K562 (cell line): ENCODE data around the gene SH3BP5. TPM values are rescaled to one million over a fixed set of nuclear protein-coding genes. Genes with fewer than 3 reads are reported as not detected.

ENCODE experiments used
- ATAC-seq: fragments of 200-7000 bp; cut with Tn5 transposase; 3 replicates; pipeline ENCODE4 v1.9.1; 2020; ENCODE audit warnings: moderate library complexity
- BruUV-seq: library from RNA; stranded (reverse); fragments of 400-500 nt; replicated peaks from 2 replicates; lab custom pipeline; 2021; lab: Mats Ljungman, UMichigan
- CTCF ChIA-PET: fragments of 300-600 bp; formaldehyde crosslinking; extraction: SDS; loops from one replicate; lab custom pipeline; 2021; ENCODE audit warnings: low intra/inter-chr PET ratio; lab: Yijun Ruan, JAX
- POLR2A ChIA-PET: fragments of 300-600, 350-650 bp; sonication (Branson Sonifier 250); formaldehyde crosslinking; extraction: SDS; loops from one replicate; lab custom pipeline; 2021; ENCODE audit warnings: antibody characterized with exemption, inconsistent platforms; lab: Yijun Ruan, JAX
- DNase-seq, 4 experiments: peaks; one replicate each; pipeline versions ENCODE4 v3.0.0 to v3.0.0-alpha.2; 2011 to 2018; ENCODE audit warnings: low spot score in 3 of 4, mixed read lengths in 3 of 4; ENCODE audit errors: extremely low read depth in 1 of 4
- FAIRE-seq: peaks from 2 replicates; lab custom pipeline; 2011; peaks lifted over from hg19 to GRCh38; lab: Jason Lieb, UNC
- H2AFZ ChIP-seq: 2 replicates; pipeline ENCODE4 v1.6.0; 2011; ENCODE audit warnings: low read depth, low read length, control low read depth, inconsistent platforms
- H3K27ac ChIP-seq: fragments of 200-600 bp; 3 replicates; pipeline ENCODE4 v1.8.0; 2011; ENCODE audit warnings: low read depth, mild to moderate bottlenecking, control low read depth, inconsistent platforms, low read length, moderate library complexity, mixed read lengths; ENCODE audit errors: extremely low read depth
- H3K27me3 ChIP-seq, 2 experiments: fragments of 300-600 bp in 1 of 2; 2 replicates in 1 of 2; 3 replicates in 1 of 2; pipeline versions ENCODE4 v1.6.0 to v1.8.0; 2011; ENCODE audit warnings: inconsistent platforms in 2 of 2, low read length in 2 of 2, mild to moderate bottlenecking in 1 of 2, mixed read lengths in 1 of 2, moderate library complexity in 1 of 2; ENCODE audit not compliant: control insufficient read depth in 2 of 2, insufficient read depth in 2 of 2
- H3K36me3 ChIP-seq: fragments of 300-600 bp; 3 replicates; pipeline ENCODE4 v1.8.0; 2011; ENCODE audit warnings: mild to moderate bottlenecking, low read length, inconsistent platforms; ENCODE audit not compliant: control insufficient read depth, insufficient read depth
- H3K4me1 ChIP-seq, 2 experiments: fragments of 200-600 bp in 1 of 2; replicated peaks in 1 of 2; 2 replicates in 1 of 2; 3 replicates in 1 of 2; pipeline versions ENCODE4 v1.5.1 to v1.8.0; 2011; ENCODE audit warnings: inconsistent platforms in 2 of 2, low read length in 2 of 2, mild to moderate bottlenecking in 1 of 2, mixed read lengths in 1 of 2, moderate library complexity in 1 of 2; ENCODE audit not compliant: control insufficient read depth in 2 of 2, insufficient read depth in 2 of 2
- H3K4me2 ChIP-seq: 2 replicates; pipeline ENCODE4 v1.6.1; 2011; ENCODE audit warnings: low read length, control low read depth, inconsistent platforms, mixed read lengths; ENCODE audit not compliant: insufficient read depth
- H3K4me3 ChIP-seq: fragments of 200-600 bp; sonication (generic), shearing (Covaris generic); 2 replicates; pipeline ENCODE4 v1.5.1; 2016; ENCODE audit warnings: control low read depth, inconsistent platforms
- H3K79me2 ChIP-seq: fragments of 200-600 bp; 3 replicates; pipeline ENCODE4 v1.8.0; 2011; ENCODE audit warnings: low read length, inconsistent platforms; ENCODE audit not compliant: control insufficient read depth, insufficient read depth
- H3K9ac ChIP-seq, 2 experiments: 2 replicates each; pipeline versions ENCODE4 v1.6.0 to v1.6.1; 2011; ENCODE audit warnings: low read depth in 2 of 2, low read length in 2 of 2, control low read depth in 1 of 2, inconsistent platforms in 1 of 2, mild to moderate bottlenecking in 1 of 2, mixed read lengths in 1 of 2; ENCODE audit not compliant: insufficient read depth in 1 of 2
- H3K9me1 ChIP-seq: one replicate; pipeline ENCODE4 v1.6.0; 2011; ENCODE audit warnings: inconsistent platforms, mild to moderate bottlenecking, low read length, moderate library complexity; ENCODE audit not compliant: control insufficient read depth, insufficient read depth
- H3K9me3 ChIP-seq: replicated peaks from 2 replicates; pipeline ENCODE4 v1.5.1; 2011; ENCODE audit warnings: low read depth, low read length, inconsistent platforms; ENCODE audit not compliant: control insufficient read depth, insufficient read depth
- H4K20me1 ChIP-seq: replicated peaks from 2 replicates; pipeline ENCODE4 v1.6.1; 2011; ENCODE audit warnings: low read length, inconsistent platforms, mixed read lengths; ENCODE audit not compliant: control insufficient read depth, insufficient read depth
- EHMT2 ChIP-seq: fragments of 450-650 bp; IDR thresholded peaks from 2 replicates; pipeline ENCODE4 v1.6.1; 2018; ENCODE audit warnings: antibody characterized with exemption
- HDAC6 ChIP-seq: IDR thresholded peaks from 2 replicates; pipeline ENCODE4 v1.6.1; 2012; ENCODE audit warnings: low read depth, mild to moderate bottlenecking, control low read depth, inconsistent platforms, low read length, moderate library complexity
- TSC22D4 ChIP-seq: fragments of 450-650 bp; IDR thresholded peaks from 2 replicates; pipeline ENCODE4 v1.6.1; 2016; ENCODE audit warnings: missing genetic modification characterization, missing biosample characterization, control low read depth
- WGBS: fragments of 100-300 bp; shearing (Covaris generic); methylation state at CpG from one replicate; pipeline ENCODE4 v1.1.6; 2016; ENCODE audit warnings: low coverage, mixed read lengths; ENCODE audit not compliant: insufficient coverage; ENCODE audit errors: missing lambda C conversion rate; 5-methylcytosine and 5-hydroxymethylcytosine counted together
- in situ Hi-C: fragments of 300-500 bp; cut with MboI; formaldehyde crosslinking; loops from 4 replicates; pipeline ENCODE4 v1.15.0; 2018; ENCODE audit warnings: inconsistent platforms, mixed read lengths
- intact Hi-C: fragments of 100-400 bp; cut with micrococcal nuclease; formaldehyde crosslinking; loops from 2 replicates; pipeline ENCODE4 v1.14.2; 2022
- polyA plus RNA-seq, 8 experiments: library from polyadenylated mRNA; depleted of rRNA in 4 of 8; stranded (reverse) in 5 of 8; unstranded in 3 of 8; fragments of >200 nt; fragmentation: Nextera tagmentation in 2 of 8; fragmentation: Illumina TruSeq in 1 of 8; extraction: Ambion mirVana in 2 of 8; extraction: Trizol in 1 of 8; gene quantifications; 2 replicates each; pipeline versions ENCODE4 v1.2.1 to v1.2.3, GENCODE V29; 2011 to 2014; ENCODE audit warnings: inconsistent platforms in 1 of 8, missing spikeins in 1 of 8
- total RNA-seq, 7 experiments: library from RNA; depleted of rRNA in 6 of 7; stranded (reverse); fragments of >200 nt in 6 of 7; fragmentation: Illumina TruSeq in 2 of 7; extraction: Trizol in 2 of 7; gene quantifications; 2 replicates each; pipeline versions ENCODE4 v1.2.1 to v1.2.3, GENCODE V29; 2011 to 2021; ENCODE audit warnings: low replicate concordance in 1 of 7
- TF ChIP-seq, protein P1 (sequence below): sonication (generic); formaldehyde crosslinking; IDR thresholded peaks from 2 replicates; pipeline ENCODE4 v1.8.0; 2022; ENCODE audit warnings: mild to moderate bottlenecking, low read depth, missing genetic modification reagents

The SH3BP5 gene
- total and polyA plus RNA-seq, 9 of the 15 experiments (the other 6 are each of a cell fraction or from before 2014, with no cell fraction given) = 2.9 to 29.0 (median 14.9) TPM

DNA sequence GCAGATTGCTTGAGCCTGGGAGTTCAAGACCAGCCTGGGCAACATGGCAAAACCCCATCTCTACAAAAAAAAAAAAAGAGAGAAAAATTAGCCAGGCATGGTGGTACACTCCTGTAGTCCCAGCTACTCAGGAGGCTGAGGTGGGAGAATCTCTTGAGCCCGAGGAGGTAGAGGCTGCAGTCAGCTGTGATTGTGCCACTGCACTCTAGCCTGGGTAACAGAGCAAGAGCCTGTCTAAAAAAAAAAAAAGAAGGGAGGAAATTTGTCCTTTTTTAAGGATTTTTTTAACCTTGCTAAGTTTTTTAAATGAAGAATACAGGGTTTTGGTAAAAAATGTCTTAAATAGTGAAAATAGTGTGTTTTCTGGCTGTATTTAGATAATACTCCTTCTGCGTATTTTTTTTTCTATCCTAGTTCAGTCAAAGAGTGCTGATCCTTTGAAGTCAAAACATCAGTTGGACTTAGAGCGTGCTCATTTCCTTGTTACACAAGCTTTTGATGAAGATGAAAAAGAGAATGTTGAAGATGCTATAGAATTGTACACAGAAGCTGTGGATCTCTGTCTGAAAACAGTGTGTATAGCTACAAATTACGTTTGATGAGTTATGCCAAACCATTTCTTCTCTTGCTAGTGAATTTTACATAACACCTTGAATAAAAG, 115.2 kb downstream of the SH3BP5 start (continued):
- no peak for TF ChIP-seq EHMT2
- TF ChIP-seq TSC22D4 (tag) = no peak

GRCh38 chr3:15216501-15216900, 115.9 kb downstream of the SH3BP5 start:
- H3K9me1 ChIP-seq = no peaks in the 10 kb centered on the region
- no peak overlapping the region for H3K27ac ChIP-seq
- H3K27me3 ChIP-seq = no peaks in the 10 kb centered on the region
- in situ Hi-C loops = loop anchor here (25.0 kb wide), 1 partner anchor 1321 kb away; no protein-coding TSS in a partner anchor
- H4K20me1 ChIP-seq = no peaks in the 10 kb centered on the region; the same call in 1 of the 2 replicates
- no peak overlapping the region for H3K9ac ChIP-seq
- FAIRE-seq (no peak), ATAC-seq (no peak), DNase-seq (no peak)
- WGBS = 95% methylated on average over 1 of the region's 1 CpG
- no peaks in the 10 kb centered on the region for H3K9me3 ChIP-seq
- no peaks in the 10 kb centered on the region for H3K4me1 ChIP-seq
- BruUV-seq = no TSS peak
- peaks cover 89% of the 10 kb centered on the region for H3K36me3 ChIP-seq
- H3K79me2 ChIP-seq = no peaks in the 10 kb centered on the region
- H3K4me2 ChIP-seq = no peak overlapping the region
- TF ChIP-seq, protein P1, sequence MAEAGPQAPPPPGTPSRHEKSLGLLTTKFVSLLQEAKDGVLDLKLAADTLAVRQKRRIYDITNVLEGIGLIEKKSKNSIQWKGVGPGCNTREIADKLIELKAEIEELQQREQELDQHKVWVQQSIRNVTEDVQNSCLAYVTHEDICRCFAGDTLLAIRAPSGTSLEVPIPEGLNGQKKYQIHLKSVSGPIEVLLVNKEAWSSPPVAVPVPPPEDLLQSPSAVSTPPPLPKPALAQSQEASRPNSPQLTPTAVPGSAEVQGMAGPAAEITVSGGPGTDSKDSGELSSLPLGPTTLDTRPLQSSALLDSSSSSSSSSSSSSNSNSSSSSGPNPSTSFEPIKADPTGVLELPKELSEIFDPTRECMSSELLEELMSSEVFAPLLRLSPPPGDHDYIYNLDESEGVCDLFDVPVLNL (CRISPR knock-in tag) = no peak
- no peak for TF ChIP-seq HDAC6
- POLR2A ChIA-PET = interaction anchor here (0.7 to 1.0 kb wide), 2 partner anchors 9 to 12 kb away, joined by 4 to 8 read pairs; no protein-coding TSS in a partner anchor
- no peak overlapping the region for H3K4me3 ChIP-seq
- H2AFZ ChIP-seq = no peak overlapping the region
- intact Hi-C loops = no loop called here
- CTCF ChIA-PET = no interaction called here
